Right lobe of liver (tissue), 6 donors: Measurements from ENCODE around the gene LAMC2. TPM values are rescaled to one million over a fixed set of nuclear protein-coding genes. Genes with fewer than 3 reads are reported as not detected.
"Not testable (repeated sequence)": the region's sequence is repeated elsewhere in the genome, so short reads cannot be mapped to it uniquely, and the experiment has no call there.

ENCODE experiments used
- ATAC-seq, 4 donors: fragments of 200-7000 bp; cut with Tn5 transposase; one replicate each; pipeline ENCODE4 v1.9.1; 2020; ENCODE audit warnings: mild to moderate bottlenecking in 4 of 4, moderate library complexity in 4 of 4
- DNase-seq, 3 donors: peaks; one replicate each; pipeline ENCODE4 v3.0.0-alpha.2; 2020
- H3K27ac ChIP-seq, 3 donors: fragments of 200-600 bp; one replicate each; pipeline ENCODE4 v1.8.0; 2022
- H3K27me3 ChIP-seq, 2 donors: fragments of 200-600 bp; one replicate each; pipeline ENCODE4 v1.8.0; 2022
- H3K36me3 ChIP-seq, 4 donors: fragments of 200-600 bp; sonication (generic) in 1 of 4; one replicate each; pipeline versions ENCODE4 v1.5.1 to v1.8.0; 2017 to 2022; ENCODE audit warnings: control low read depth in 1 of 4
- H3K4me1 ChIP-seq, 4 donors: fragments of 200-600 bp; sonication (generic) in 1 of 4; one replicate each; pipeline versions ENCODE4 v1.5.1 to v1.8.0; 2017 to 2022; ENCODE audit warnings: control low read depth in 1 of 4
- H3K4me3 ChIP-seq, 3 donors: fragments of 200-600 bp; one replicate each; pipeline ENCODE4 v1.8.0; 2022
- H3K9me3 ChIP-seq, 4 donors: fragments of 200-600 bp; sonication (generic) in 1 of 4; one replicate each; pipeline versions ENCODE4 v1.5.1 to v1.8.0; 2017 to 2022; ENCODE audit warnings: control low read depth in 1 of 4
- CTCF ChIP-seq, 4 donors: fragments of 200-600 bp in 3 of 4; fragments of 450-650 bp in 1 of 4; IDR thresholded peaks; one replicate each; pipeline versions ENCODE4 v1.5.1 to v1.8.0; 2016 to 2022; ENCODE audit warnings: antibody characterized with exemption in 4 of 4, mild to moderate bottlenecking in 2 of 4
- POLR2A ChIP-seq: fragments of 450-650 bp; IDR thresholded peaks from one replicate; pipeline ENCODE4 v1.6.1; 2017; ENCODE audit warnings: antibody characterized with exemption, mild to moderate bottlenecking
- WGBS: methylation state at CpG from one replicate; pipeline ENCODE4 v1.1.6; 2018; ENCODE audit warnings: low coverage, low lambda C conversion rate; ENCODE audit not compliant: insufficient coverage; ENCODE audit errors: missing lambda C conversion rate; 5-methylcytosine and 5-hydroxymethylcytosine counted together
- intact Hi-C, 2 donors: fragments of 100-400 bp; cut with DNase I; formaldehyde crosslinking; loops; one replicate each; pipeline versions ENCODE4 v1.11.2 to v1.14.1; 2022
- total RNA-seq, 6 experiments: library from RNA; depleted of rRNA in 2 of 6; stranded (reverse); fragments of >200 nt in 2 of 6; fragmentation: NEBNext Ultra II Directional in 3 of 6; extraction: Animal tissue kit (Norgen Biotek cat#: 25700) in 3 of 6; gene quantifications; one replicate each; pipeline versions ENCODE4 v1.1.0 to v1.2.4, GENCODE V29; 2016 to 2023
- donor health status: DM: no; HTN: yes; CAD: no.
- donor health status: DM: no; HTN: no; CAD: no.
- donor health status: DM: no; HTN: no; CAD: no.
- donor health status: DM: no; HTN: yes; CAD: no.
- donor health status: DM: no; HTN: yes; CAD: no.

The LAMC2 gene
- total RNA-seq, 6 experiments from 2014 or later, result 0.17 to 1.5 (median 0.49) TPM

GRCh38 chr1:183147735-183148134, 38.3 kb upstream of the LAMC2 start:
- no peak for DNase-seq

GRCh38 chr1:183148599-183148998, 37.5 kb upstream of the LAMC2 start:
- Histone ChIP-seq H3K36me3 (no peaks in the 10 kb centered on the region), H3K4me1 (no peaks in the 10 kb centered on the region), H3K9me3 (no peaks in the 10 kb centered on the region), H3K27me3 (no peaks in the 10 kb centered on the region), H3K4me3 (no peak overlapping the region), H3K27ac (no peak overlapping the region)
- ATAC-seq, result no peak
- intact Hi-C loops, result no loop called here
- TF ChIP-seq POLR2A (no peak), CTCF (IDR thresholded peaks at IDR 0.05) (no peak)
- 64% methylated on average over 4 of the region's 5 CpGs for WGBS
- DNase-seq, result no peak

More at GRCh38 chr1:183147735-183148134, 38.3 kb upstream of the LAMC2 start:
- Histone ChIP-seq H3K27me3 (no peaks in the 10 kb centered on the region), H3K4me3 (no peak overlapping the region), H3K4me1 (no peaks in the 10 kb centered on the region), H3K36me3 (peaks cover 0 to 3% (median 0%) of the 10 kb centered on the region in 4 donors), H3K27ac (no peak overlapping the region), H3K9me3 (no peaks in the 10 kb centered on the region)
- TF ChIP-seq POLR2A (no peak), CTCF (IDR thresholded peaks at IDR 0.05) (no peak)
- 82% methylated on average over 2 of the region's 2 CpGs for WGBS
- no peak for ATAC-seq
- intact Hi-C loops, result no loop called here

- TF ChIP-seq CTCF (IDR thresholded peaks at IDR 0.05), result no peak
- DNase-seq (no peak), ATAC-seq (no peak)
- Histone ChIP-seq H3K9me3 (no peaks in the 10 kb centered on the region), H3K36me3 (no peaks in the 10 kb centered on the region), H3K27me3 (no peaks in the 10 kb centered on the region), H3K27ac (no peak overlapping the region), H3K4me1 (no peaks in the 10 kb centered on the region), H3K4me3 (no peak overlapping the region)
- WGBS, result 88% methylated on average over 1 of the region's 1 CpG
- intact Hi-C loops, result no loop called here
These were observed 36.8 kb upstream of the LAMC2 start for GRCh38 chr1:183149273-183149672.

GRCh38 chr1:183150032-183150431, 36.0 kb upstream of the LAMC2 start:
- ATAC-seq, H3K27ac ChIP-seq, H3K4me3 ChIP-seq, DNase-seq, H3K4me1 ChIP-seq, H3K27me3 ChIP-seq, intact Hi-C loops, H3K9me3 ChIP-seq, H3K36me3 ChIP-seq: not testable (repeated sequence)
- WGBS, result 100% methylated on average over 1 of the region's 1 CpG

GRCh38 chr1:183150445-183150844, 35.6 kb upstream of the LAMC2 start:
- H3K9me3 ChIP-seq, result no peaks in the 10 kb centered on the region
- TF ChIP-seq CTCF (IDR thresholded peaks at IDR 0.05), result no peak
- TF ChIP-seq POLR2A, result no peak
- no peak for ATAC-seq
- no peak overlapping the region for H3K4me3 ChIP-seq
- no peaks in the 10 kb centered on the region for H3K36me3 ChIP-seq
- DNase-seq, result no peak
- H3K27me3 ChIP-seq, result no peaks in the 10 kb centered on the region
- no peak overlapping the region for H3K27ac ChIP-seq
- H3K4me1 ChIP-seq, result no peaks in the 10 kb centered on the region
- intact Hi-C loops, result no loop called here
